ENCODE results near the gene DNAJC18. TPM values are rescaled to one million over a fixed set of nuclear protein-coding genes. Genes with fewer than 3 reads are reported as not detected.

Gene DNAJC18
- total and polyA plus RNA-seq, 2 experiments from 2014 or later, result 13.4 to 18.9 TPM

- H3K9me2 ChIP-seq (ENCODE audit: insufficient read depth), result no peaks in the 10 kb centered on the region
- H3K9me3 Mint-ChIP-seq, result no peaks in the 10 kb centered on the region
- peaks cover 28% of the 10 kb centered on the region for H3K4me1 Mint-ChIP-seq
- peaks cover 12% of the 10 kb centered on the region for H3K27me3 Mint-ChIP-seq (ENCODE audit: insufficient read depth, low read depth, poor library complexity)
- H2AFZ ChIP-seq, result no peak overlapping the region
- no peak overlapping the region for H3K4me2 ChIP-seq
- no peaks in the 10 kb centered on the region for H4K20me1 ChIP-seq (replicated peaks; ENCODE audit: insufficient read depth)
- H3F3A ChIP-seq (replicated peaks; ENCODE audit: low read depth), result no peaks in the 10 kb centered on the region
- 0 out of 2 replicates have a peak overlapping the region, but pooled peaks have one; percentile 12 for H3K27ac Mint-ChIP-seq
- no peaks in the 10 kb centered on the region; the same call in 2 of the 3 replicates for H3K36me3 Mint-ChIP-seq (ENCODE audit: low read depth)
- no peak overlapping the region for H3K4me3 ChIP-seq
- H3K36me3 ChIP-seq (ENCODE audit: insufficient read depth), result no peaks in the 10 kb centered on the region
- H3K79me2 ChIP-seq (replicated peaks; ENCODE audit: insufficient read depth), result no peaks in the 10 kb centered on the region
- DNase-seq (ENCODE audit: low spot score), result no peak
- no peak overlapping the region for H3K27ac ChIP-seq (ENCODE audit: low read depth)
- TF ChIP-seq ZNF462 (CRISPR knock-in tag; IDR thresholded peaks at IDR 0.05), result no peak
- TF ChIP-seq NANOG (IDR thresholded peaks at IDR 0.05; ENCODE audit: borderline replicate concordance), result no peak
- no peak for TF ChIP-seq ZNF331 (CRISPR knock-in tag; IDR thresholded peaks at IDR 0.05; ENCODE audit: low read depth)
- TF ChIP-seq EZH2phosphoT487 (IDR thresholded peaks at IDR 0.05; ENCODE audit: unreplicated experiment), result no peak
- no peak for TF ChIP-seq ZNF114 (CRISPR knock-in tag; IDR thresholded peaks at IDR 0.05)
- TF ChIP-seq CREB1 (CRISPR knock-in tag; IDR thresholded peaks at IDR 0.05; ENCODE audit: low read depth), result no peak
- no peak for TF ChIP-seq STAT1 (IDR thresholded peaks at IDR 0.05; ENCODE audit: unreplicated experiment)
- no peak for TF ChIP-seq CTCF (conservative IDR thresholded peaks at IDR 0.05; ENCODE audit: low read depth in 2 of 2)
- TF ChIP-seq EZH2 (IDR thresholded peaks at IDR 0.05; ENCODE audit: low read depth, unreplicated experiment), result no peak
- TF ChIP-seq JUNB (IDR thresholded peaks at IDR 0.05; ENCODE audit: unreplicated experiment), result no peak
- TF ChIP-seq POLR2AphosphoS5 (IDR thresholded peaks at IDR 0.05; ENCODE audit: low read depth), result no peak
- no peak for TF ChIP-seq ETS1 (IDR thresholded peaks at IDR 0.05)
- no peak for TF ChIP-seq REST (IDR thresholded peaks at IDR 0.05; ENCODE audit: unreplicated experiment)
- ATAC-seq, result no peak
- no peak overlapping the region for H3K4me3 Mint-ChIP-seq
- H3K4me1 ChIP-seq (ENCODE audit: insufficient read depth), result peaks cover 12% of the 10 kb centered on the region
- H3K27me3 ChIP-seq (ENCODE audit: insufficient read depth), result no peaks in the 10 kb centered on the region
Observed at GRCh38 chr5:139384591-139385051, 54.7 kb downstream of the DNAJC18 start.
